NCI-H510A (cell line): Measurements from ENCODE around the gene STK32B.
"Not testable (repeated sequence)": the region's sequence is repeated elsewhere in the genome, so short reads cannot be mapped to it uniquely, and the experiment has no call there.

Experiments used
- DNase-seq: peaks from one replicate; lab custom pipeline; 2025; lab: John Stamatoyannopoulos, UW

The STK32B gene

DNA sequence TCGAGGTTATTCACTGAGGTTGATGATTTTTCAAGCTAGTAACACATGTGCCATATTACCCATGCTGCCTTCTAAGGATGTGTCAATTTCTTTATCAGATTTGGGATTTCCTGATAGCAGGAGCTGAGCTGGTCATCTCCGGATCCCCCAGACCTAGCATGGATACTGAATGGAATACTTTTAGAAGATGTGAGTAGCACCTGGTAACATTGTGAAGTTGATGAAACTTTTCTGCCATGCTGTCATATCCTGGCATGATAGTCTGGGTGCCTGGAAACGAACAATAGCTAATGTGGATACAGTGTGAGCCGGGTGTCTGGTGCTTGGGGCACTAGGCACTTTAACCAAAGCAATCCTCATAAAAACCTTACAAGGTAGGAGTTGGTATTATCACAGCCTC is 21.1 kb upstream of the STK32B start:
- no peak for DNase-seq

DNA sequence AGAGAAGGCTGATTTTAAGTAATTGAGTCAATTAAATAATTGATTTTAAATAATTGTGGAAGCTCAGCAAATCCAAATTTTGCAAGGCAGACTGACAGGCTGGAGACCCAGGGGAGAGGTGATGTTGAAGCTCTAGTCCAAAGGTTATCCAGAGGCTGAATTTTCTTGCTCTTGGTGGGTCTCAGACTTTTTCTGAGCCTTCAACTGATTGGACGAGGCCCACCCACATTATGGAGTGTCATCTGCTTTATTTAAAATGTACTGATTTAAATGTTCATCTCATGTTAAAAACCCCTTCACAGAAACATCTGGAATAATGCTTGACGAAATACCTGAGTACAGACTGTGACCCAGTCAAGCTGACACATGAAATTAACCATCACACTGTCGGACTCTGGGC is 20.4 kb upstream of the STK32B start:
- no peak for DNase-seq

DNA sequence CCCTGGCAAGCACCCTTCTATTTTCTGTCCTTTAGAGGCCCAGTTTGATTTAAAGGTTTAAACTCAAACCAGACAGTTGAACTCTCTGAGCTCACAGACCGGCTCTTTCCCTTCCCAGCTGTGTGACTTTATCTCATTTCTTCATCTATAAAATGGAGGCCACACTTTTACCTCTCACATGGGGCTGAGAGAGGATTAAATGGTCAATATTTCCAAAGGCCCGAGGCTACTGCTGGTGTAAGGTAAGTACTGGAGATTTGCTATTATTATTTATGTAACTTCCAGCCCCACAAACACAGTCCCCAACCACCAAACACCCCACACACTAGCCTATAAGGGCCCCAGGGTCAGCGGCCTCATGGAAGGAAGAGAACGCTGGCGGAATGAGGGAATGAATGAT is 18.5 kb upstream of the STK32B start:
- no peak for DNase-seq

DNA sequence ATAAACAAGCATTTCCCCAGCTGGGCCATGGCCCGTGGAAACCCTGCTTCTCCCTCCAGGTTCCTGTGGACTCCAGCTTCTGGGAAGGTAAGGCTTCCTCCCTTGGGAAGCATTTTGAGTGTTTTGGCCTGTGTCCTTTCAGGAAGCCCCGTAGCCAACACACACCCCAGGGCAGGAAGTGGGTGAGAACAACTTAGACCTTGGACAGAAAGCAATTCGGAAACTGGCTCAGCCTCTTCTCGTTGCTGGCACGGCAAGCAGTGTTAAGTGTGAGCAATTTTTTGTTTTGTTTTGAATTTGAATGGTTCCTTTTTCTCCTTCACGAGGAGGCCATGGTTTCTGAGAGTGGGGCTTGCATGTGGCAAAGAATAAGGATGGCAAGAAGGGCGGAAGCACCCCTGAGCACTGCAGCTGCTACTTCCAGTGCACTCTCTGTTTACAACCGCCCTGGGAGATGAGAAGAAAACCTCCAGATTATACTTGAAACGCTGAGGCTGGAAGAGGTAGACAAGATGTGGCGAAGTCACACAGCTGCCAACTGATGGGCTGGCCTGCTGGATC is 17.9 kb upstream of the STK32B start:
- DNase-seq: no peak

DNA sequence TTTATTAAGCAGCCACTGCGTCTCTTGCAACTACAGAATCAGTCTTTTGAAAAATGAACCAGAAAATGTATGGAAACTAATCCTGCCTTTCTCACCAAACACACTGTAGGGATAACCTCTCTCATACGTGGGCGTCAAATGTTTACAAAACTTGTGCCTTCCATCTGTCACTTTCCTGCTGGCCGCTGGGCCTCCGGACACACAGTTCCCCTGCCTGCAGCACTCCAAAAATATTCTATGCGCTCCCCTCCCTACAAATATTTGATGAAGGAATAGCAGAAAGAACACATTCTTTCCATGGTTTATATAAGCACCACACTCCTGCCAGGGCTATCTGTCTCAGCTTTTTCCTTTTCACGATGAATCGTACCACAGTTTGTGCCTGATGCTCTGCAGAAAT is 17.1 kb upstream of the STK32B start:
- no peak for DNase-seq

DNA sequence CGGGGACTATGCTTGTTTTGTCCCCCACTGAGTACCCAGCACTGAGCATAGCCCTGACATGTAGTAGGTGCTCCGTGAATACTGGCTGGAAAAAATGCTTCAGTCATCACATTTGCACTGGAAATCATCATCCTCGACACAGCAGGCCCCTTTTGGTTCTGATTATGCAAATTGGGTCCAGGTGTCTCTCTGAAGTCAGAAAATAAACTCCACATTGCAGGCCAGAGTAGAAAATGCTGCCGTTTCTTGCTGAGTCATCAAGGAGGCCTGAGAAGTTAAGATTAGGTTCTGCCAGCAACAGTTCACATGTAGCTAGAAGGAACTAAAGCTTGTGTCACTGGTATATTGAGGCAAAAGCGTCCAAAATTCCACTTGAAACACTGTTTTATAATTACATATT is 15.0 kb upstream of the STK32B start:
- DNase-seq: no peak

DNA sequence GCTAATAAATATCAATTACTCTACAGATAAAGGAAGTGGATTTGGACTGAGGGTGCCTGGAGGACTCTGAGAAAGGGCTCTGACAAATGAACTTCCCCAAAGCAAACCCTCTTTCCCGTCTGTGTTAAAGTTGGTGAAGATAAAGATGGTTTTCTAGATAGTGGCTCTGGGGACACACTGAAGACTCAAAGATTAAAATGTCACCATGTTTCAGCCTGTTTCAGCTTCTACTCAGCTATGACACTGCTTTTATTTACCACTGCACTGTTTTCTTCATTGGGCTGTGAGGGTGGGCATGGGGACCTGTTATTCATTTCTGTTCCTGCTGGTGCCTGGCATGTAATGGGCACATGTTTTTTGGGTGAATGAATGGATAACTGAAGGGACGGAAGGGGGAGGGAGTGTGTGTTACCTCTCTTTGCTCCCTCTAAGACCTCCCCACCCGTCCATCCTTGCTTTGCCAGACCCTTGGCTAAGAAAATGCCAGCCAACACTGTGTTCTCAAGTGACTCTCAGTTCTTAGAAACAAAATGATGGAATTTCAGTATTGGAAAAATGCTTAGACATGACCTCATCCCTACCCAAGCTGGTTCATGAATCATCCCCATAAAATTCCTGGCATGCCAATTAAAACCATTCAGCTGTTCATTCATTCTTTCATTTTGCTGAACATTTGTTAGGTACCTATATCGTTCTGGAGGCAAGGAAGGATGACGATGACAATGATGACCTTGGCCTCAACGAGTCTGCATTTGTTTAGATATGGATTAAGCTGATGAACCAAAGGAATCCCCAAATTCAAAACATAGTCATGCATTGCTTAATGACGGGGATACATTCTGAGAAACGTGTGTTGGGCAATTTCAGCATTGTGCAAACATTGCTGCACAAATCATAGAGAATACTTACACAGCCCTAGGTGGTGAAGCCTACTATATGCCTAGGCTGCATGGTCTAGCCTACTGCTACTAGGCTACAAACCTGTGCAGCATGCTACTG is 13.4 kb upstream of the STK32B start:
- no peak for DNase-seq

DNA sequence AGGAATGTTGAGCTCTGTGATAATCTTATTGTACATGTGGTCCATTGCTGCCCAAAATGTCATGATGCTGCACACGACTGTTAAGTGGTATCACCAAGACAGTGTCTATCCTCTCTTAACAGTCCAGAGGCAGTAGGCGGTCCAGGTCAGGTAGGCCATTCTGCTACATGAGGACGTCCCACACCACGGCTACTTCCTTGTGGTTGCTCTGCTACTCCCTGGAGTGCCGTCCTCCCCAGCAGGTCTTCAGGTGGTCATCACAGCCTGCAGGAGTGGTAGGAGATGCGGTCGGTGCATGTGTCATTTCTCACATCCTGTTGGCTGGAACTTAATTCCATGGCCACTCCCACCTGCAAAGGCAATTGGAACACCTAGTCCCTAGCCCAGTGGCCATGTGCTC is 11.5 kb upstream of the STK32B start:
- no peak for DNase-seq

DNA sequence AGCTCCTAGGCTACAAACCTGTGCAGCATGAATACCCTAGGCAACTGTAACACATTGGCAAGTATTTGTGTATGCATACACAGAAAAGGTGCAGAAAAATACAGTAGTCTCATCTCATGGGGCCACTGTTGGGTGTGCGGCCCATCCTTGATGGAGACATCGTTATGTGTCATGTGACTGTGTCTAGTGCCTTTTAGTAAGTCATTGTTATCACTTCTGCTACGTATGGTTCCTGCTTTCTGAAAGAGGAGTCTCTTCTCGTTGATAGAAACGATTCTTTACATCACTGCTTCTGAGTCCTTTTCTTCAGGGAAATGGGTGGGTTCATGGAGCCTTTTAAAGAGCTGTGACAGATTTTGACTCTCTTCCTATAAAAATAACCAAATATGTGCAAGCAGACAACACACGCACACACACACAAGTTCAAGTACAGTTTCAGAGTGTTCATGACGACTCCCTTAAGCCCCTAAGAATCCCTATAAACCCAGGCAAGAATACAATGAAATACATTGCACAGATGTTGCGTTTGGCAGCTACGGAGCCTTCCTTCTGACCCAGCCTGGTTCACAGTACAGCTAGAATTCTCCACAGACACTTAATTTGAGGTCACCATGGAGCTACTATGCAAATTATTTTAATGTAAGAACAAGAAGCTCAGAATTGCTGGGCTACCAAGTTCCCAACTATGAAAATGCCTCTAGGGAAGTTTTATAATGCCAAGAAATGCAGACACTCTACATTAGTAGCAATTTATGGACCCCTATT is 10.2 kb upstream of the STK32B start:
- no peak for DNase-seq

DNA sequence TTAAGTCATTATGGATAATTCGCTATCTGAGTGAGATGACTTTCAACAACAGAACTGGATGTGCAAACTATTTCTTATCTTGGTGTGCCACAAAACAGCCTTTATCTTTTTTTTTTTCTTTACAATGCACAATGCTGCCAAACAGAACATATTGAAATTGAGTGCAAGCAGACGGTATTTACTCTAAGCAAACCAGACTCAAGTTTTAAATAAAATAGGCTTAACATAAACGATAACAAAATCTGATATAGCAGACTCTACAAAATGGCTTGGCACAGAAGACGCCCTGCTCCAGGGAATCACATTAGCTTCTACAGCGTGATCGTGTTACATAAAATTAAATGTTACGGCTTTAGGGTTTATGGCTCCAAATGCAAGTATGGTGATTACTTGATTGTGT is 9.6 kb upstream of the STK32B start:
- DNase-seq: no peak

DNA sequence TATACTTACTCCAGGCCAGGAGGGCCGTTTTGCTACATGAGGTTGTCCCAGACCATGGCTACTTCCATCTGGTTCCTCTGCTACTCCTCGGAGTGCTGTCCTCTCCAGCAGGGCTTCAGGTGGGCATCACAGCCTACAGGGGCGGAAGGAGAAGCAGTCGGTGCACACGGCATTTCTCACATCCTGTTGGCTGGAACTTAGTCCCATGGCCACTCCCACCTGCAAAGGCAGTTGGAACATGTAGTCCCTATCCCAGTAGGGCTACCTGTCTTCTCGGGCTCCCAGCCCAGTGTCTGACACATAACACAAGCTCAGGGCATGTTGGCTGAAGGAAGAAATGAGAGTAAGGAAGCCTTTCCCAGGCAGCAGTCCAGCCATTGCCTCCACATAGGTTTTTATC is 7.7 kb upstream of the STK32B start:
- DNase-seq: no peak

DNA sequence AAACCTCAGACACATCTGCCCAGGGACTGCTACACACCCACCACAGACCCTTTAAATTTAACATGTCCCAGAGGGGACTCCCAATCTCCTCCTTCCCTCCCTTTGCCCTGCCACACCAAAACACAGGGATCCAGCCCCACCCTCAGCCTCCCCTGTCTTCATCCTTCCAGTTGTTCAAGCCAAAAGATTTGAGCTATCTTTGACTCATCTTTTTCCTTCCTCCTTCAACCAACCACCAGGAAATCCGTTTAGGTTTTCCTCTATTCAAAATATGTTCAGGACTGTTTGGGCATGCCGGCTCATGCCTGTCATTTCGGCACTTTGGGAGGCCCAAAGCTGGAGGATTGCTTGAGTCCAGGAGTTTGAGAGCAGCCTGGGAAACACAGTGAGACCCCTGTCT is 6.9 kb upstream of the STK32B start:
- DNase-seq: no peak

DNA sequence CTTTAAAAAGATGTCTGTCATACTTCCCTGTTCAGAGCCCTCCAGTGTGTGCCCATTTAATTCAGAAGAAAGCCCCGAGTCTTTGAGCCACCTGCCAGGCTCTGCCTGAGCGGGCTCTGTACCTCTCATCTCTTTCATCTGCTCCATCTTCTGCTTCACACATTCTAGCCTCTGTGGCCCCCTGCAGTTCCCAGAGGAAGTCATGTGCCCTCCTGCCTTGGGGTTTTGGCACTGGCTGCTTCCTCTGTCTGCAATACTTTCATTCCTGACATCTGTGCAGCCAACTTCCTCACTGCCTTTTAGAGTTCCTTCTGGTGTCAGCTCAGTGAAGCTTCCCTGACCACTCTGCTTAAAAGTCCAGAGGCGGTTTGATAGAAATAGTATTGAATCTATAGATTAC is 6.2 kb upstream of the STK32B start:
- no peak for DNase-seq

DNA sequence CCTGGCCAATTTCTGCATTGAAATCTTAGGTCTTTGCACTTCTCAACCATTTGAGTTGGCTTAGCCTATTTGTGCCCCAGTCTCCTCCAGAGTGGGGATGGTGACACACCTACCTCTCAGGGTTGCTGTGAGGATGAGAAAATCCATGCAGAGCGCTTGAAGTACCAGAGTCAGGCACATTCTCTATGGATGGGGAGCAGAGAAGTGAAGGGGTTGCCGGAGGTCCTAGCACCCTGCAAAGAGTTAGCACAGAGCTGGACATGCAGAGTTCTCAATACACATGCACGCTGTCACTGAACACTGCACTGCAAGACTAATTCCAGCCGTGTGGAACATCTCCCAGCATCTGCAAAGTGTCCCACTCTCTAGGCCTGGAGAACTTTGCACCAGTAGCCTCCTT is 2.6 kb upstream of the STK32B start:
- no peak for DNase-seq

DNA sequence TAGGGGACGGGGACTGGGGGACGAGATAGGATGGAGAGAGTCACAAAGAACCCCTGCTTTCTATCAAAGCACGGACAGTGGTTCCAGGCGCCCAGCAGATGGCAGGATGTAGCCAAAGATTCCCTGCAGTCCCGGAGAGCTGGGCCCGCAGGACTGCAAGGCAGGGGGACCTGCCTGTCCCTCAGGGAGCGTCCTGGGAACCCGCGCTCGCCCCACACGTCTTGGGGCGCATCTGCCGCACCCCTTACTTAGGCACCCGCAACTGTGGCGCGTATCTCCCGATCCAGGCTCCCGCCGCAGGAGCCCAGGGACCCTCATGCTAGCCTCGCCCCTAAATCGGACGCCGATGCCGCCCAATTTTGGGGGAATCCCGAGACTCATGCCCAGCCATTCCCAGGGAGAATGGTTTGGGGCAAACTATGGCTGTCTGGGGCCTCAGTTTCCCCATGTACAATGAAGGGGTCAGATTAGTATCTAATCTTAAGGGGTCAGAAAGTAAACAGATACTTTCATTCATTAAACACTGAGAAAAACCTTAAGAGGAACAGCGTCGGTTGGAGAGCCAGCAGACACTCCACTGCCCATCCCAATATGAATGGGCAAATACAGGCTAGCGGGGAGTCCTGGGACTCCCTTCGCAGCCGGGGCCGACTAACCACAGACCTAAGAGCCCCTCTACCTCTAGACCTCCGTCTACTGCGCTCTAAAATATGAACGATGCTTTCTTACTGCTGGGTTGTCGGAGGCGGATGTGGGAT is 581 bp upstream of the STK32B start:
- peak; percentile 22 for DNase-seq

DNA sequence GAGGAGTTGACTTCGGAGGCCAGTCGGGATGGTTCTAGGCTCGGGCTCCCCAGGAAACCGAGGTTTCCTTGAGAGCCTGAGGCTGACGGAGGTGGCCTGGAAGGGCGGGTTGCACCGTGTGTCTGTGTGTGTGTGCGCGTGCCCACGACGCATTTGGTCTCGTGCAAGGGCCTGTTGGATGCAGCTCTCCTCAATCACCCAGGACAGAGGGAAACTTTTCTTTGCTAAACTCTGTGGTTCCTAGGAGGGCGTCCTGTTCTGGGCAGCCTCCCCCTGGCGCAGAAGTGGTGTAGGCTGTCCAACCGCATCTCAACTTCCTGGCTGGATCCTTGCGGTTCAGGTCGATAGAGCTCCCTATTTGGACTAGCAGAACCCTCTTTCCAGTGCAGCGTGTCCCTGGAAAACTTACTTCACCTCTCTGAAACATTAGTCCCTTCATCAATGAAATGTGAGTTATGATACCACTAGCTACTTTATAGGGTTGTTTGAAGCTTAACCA is 973 bp downstream of the STK32B start:
- DNase-seq: no peak

DNA sequence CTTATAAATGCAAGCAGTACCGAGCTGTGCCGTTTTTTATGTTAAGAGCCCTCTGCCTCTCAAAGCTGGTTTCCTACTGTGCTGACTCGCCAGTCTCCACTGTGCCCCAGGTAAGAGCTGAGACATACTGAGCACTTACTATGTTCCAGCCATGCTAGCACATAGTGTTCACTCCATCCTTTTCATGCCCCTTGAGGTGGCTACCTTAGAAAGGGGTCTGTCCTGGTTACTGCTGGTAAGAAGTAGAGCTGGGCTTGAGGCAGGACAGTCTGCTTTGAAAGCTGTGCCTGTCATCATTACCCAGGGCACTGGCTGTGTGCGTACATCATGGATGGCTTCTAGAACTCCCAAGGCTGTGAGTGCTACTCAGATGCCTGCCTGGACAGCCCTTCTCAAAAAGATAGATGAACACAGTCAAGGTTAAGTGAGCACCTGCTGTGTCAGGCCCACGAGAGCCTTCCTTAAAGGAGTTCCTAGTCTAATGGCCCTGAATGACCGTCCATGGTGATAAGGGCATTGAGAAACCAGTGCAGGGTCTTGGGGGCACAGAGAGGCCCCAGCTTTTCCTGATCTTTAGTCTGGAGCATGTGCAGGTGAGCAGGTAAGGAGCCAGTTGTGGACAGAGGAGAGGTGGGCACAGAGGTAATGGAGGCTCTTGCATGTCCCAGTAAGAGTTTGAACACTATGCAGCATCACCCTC is 1.6 kb downstream of the STK32B start:
- no peak for DNase-seq

DNA sequence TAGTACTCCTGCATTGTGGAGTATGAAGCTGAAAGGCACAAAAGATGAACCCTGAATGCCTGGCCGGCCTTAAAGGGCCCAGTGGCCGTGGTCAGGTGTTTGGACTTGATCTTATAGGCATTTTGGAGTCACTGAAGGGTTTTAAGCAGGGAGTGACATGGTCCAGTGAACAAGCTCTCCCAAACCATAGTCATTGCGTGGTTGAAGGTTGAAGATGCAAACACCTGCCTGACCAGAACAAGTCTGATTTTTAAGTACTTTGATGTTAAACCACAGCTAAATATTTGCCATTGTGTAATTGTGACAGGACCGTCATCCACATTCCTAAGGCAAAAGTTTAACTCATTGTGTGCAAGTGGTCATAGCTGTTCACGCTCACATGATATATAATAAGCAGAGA is 3.3 kb downstream of the STK32B start:
- no peak for DNase-seq

DNA sequence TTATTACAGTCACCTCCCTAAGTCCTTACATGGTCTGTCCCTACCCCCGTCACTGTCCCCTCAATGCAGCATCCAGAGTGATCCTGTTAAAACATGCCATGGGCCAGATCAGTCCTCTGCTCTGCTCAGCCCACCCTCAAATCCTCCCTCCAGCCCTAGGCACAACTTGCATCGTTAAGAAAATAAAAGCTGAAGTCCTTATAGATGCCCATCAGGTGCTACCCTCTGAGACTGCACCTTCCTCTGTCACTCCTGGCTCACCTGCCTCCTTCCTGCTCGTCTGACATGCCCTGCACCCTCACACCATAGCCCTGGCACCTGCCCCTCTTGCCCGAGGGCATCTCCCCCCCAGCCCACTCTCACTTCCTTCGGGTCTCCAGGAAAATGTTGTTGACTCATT is 4.1 kb downstream of the STK32B start:
- DNase-seq: no peak

DNA sequence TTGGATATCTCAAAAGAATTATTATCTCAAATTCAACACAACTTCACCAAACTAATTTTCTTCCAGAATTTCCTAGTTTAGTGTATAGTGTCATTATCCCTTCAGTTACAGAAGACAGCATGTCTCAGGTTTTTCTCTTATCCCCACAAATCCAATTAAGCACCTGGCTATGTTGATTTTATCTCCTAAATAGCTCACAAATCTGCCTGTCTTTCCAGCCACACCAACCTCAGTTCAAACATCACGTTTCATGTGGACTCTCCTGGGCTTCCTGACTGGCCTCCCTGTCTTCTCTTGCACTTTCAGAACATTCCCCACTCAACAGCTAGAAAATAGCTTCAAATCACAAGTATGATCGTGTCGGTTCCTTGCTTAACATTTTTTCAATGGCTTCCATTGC is 14.8 kb downstream of the STK32B start:
- no peak for DNase-seq

DNA sequence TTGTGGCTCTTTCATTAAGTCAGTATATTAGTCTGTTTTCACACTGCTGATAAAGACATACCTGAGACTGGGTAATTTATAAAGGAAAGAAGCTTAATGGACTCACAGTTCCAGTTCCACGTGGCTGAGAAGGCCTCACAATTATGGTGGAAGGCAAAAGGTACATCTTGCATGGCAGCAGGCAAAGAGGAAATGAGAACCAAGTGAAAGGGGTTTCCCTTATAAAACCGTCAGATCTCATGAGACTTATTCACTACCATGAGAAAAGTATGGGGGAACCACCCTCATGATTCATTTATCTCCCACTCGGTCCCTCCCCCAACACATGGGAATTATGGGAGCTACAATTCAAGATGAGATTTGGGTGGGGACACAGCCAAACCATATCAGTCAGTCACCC is 15.7 kb downstream of the STK32B start:
- DNase-seq: not testable (repeated sequence)
